IMR-90 (cell line): ENCODE measurements around the gene BRINP1. TPM values are rescaled to one million over a fixed set of nuclear protein-coding genes. Genes with fewer than 3 reads are reported as not detected.

Source experiments
- ATAC-seq: fragments of 200-7000 bp; cut with Tn5 transposase; 2 replicates; pipeline ENCODE4 v1.9.1; 2020; ENCODE audit warnings: low read depth, mild to moderate bottlenecking, moderate library complexity
- BruUV-seq: library from RNA; stranded (reverse); fragments of 400-500 nt; replicated peaks from 2 replicates; lab custom pipeline; 2021; lab: Mats Ljungman, UMichigan
- CTCF ChIA-PET: fragments of 300-600 bp; formaldehyde crosslinking; extraction: SDS; loops from one replicate; lab custom pipeline; 2021; ENCODE audit warnings: antibody characterized with exemption; lab: Yijun Ruan, JAX
- POLR2A ChIA-PET: fragments of 300-600 bp; sonication (Branson Sonifier 250); formaldehyde crosslinking; loops from one replicate; lab custom pipeline; 2022; ENCODE audit warnings: antibody characterized with exemption; ENCODE audit not compliant: unreplicated experiment; lab: Charles Lee
- DNase-seq: peaks from one replicate; pipeline ENCODE4 v3.0.0; 2013
- H2AFZ ChIP-seq: replicated peaks from 2 replicates; pipeline ENCODE3; 2013; ENCODE audit warnings: low read length, mild to moderate bottlenecking; ENCODE audit not compliant: poor library complexity
- H2AK5ac ChIP-seq: 2 replicates; pipeline ENCODE4 v1.6.1; 2013; ENCODE audit warnings: low read depth, low read length, inconsistent platforms
- H2AK9ac ChIP-seq: replicated peaks from 2 replicates; pipeline ENCODE3; 2013; ENCODE audit warnings: mild to moderate bottlenecking, low read depth, low read length, moderate library complexity; ENCODE audit not compliant: poor library complexity
- H2BK120ac ChIP-seq: 2 replicates; pipeline ENCODE4 v1.6.1; 2013; ENCODE audit warnings: low read depth, low read length, inconsistent platforms
- H2BK15ac ChIP-seq: 3 replicates; pipeline ENCODE4 v1.6.1; 2013; ENCODE audit warnings: low read depth, low read length, inconsistent platforms
- H2BK20ac ChIP-seq: 2 replicates; pipeline ENCODE4 v1.6.1; 2013; ENCODE audit warnings: low read depth, mild to moderate bottlenecking, inconsistent platforms, low read length, moderate library complexity
- H2BK5ac ChIP-seq: 2 replicates; pipeline ENCODE4 v1.6.1; 2013; ENCODE audit warnings: mild to moderate bottlenecking, low read depth, low read length, inconsistent platforms; ENCODE audit not compliant: poor library complexity, severe bottlenecking
- H3K14ac ChIP-seq: replicated peaks from 2 replicates; pipeline ENCODE4 v1.6.1; 2013; ENCODE audit warnings: low read depth, low read length, inconsistent platforms
- H3K18ac ChIP-seq: 2 replicates; pipeline ENCODE4 v1.6.1; 2013; ENCODE audit warnings: low read depth, low read length, control low read depth
- H3K23ac ChIP-seq: 2 replicates; pipeline ENCODE4 v1.6.1; 2013; ENCODE audit warnings: low read depth, low read length, inconsistent platforms
- H3K27ac ChIP-seq: 2 replicates; pipeline ENCODE4 v1.5.1; 2013; ENCODE audit warnings: mild to moderate bottlenecking, control low read depth, low read length; ENCODE audit not compliant: insufficient read depth
- H3K27me3 ChIP-seq: 2 replicates; pipeline ENCODE4 v1.6.1; 2013; ENCODE audit warnings: low read length; ENCODE audit not compliant: control insufficient read depth, insufficient read depth
- H3K36me3 ChIP-seq: 2 replicates; pipeline ENCODE4 v1.6.1; 2013; ENCODE audit warnings: low read length, mixed read lengths; ENCODE audit not compliant: control insufficient read depth, insufficient read depth
- H3K4ac ChIP-seq: 2 replicates; pipeline ENCODE4 v1.6.1; 2013; ENCODE audit warnings: low read depth, low read length, inconsistent platforms
- H3K4me1 ChIP-seq: 2 replicates; pipeline ENCODE4 v1.6.1; 2013; ENCODE audit warnings: low read length, mixed read lengths; ENCODE audit not compliant: control insufficient read depth, insufficient read depth
- H3K4me2 ChIP-seq: 2 replicates; pipeline ENCODE4 v1.6.1; 2013; ENCODE audit warnings: low read depth, mild to moderate bottlenecking, control low read depth, low read length, moderate library complexity
- H3K4me3 ChIP-seq: 2 replicates; pipeline ENCODE4 v1.5.1; 2013; ENCODE audit warnings: low read depth, mild to moderate bottlenecking, control low read depth, low read length, moderate library complexity; ENCODE audit not compliant: insufficient read depth
- H3K56ac ChIP-seq: 2 replicates; pipeline ENCODE4 v1.6.1; 2013; ENCODE audit warnings: low read length, inconsistent platforms; ENCODE audit not compliant: insufficient read depth; ENCODE audit errors: extremely low read depth
- H3K79me1 ChIP-seq, 2 experiments: 2 replicates each; pipeline ENCODE4 v1.6.1; 2013; ENCODE audit warnings: low read length in 2 of 2, inconsistent platforms in 1 of 2, low read depth in 1 of 2
- H3K9ac ChIP-seq: 2 replicates; pipeline ENCODE4 v1.6.1; 2013; ENCODE audit warnings: low read depth, low read length, control low read depth
- H3K9me1 ChIP-seq: 2 replicates; pipeline ENCODE4 v1.6.1; 2013; ENCODE audit warnings: low read length, inconsistent platforms; ENCODE audit not compliant: insufficient read depth
- H3K9me3 ChIP-seq: 2 replicates; pipeline ENCODE4 v1.6.1; 2013; ENCODE audit warnings: low read length; ENCODE audit not compliant: control insufficient read depth, insufficient read depth
- H4K20me1 ChIP-seq: 2 replicates; pipeline ENCODE4 v1.6.1; 2013; ENCODE audit warnings: low read length, inconsistent platforms; ENCODE audit not compliant: insufficient read depth
- H4K5ac ChIP-seq: 2 replicates; pipeline ENCODE4 v1.6.1; 2013; ENCODE audit warnings: mild to moderate bottlenecking, low read depth, low read length, control low read depth
- H4K8ac ChIP-seq, 2 experiments: 2 replicates each; pipeline ENCODE4 v1.6.1; 2013; ENCODE audit warnings: low read depth in 2 of 2, low read length in 2 of 2, control low read depth in 1 of 2, inconsistent platforms in 1 of 2
- H4K91ac ChIP-seq: 2 replicates; pipeline ENCODE4 v1.6.1; 2013; ENCODE audit warnings: low read depth, low read length, inconsistent platforms; ENCODE audit not compliant: insufficient read depth
- MAZ ChIP-seq: IDR thresholded peaks from 2 replicates; pipeline ENCODE4 v1.6.1; 2012; ENCODE audit warnings: low read depth, mild to moderate bottlenecking, low read length, improper control_type of control experiment, moderate library complexity, borderline replicate concordance
- NFE2L2 ChIP-seq: fragments of 150-350 bp; IDR thresholded peaks from 2 replicates; pipeline ENCODE4 v1.6.1; 2016; ENCODE audit warnings: low read depth, mild to moderate bottlenecking, low read length
- RCOR1 ChIP-seq: IDR thresholded peaks from 2 replicates; pipeline ENCODE4 v1.6.1; 2012; ENCODE audit warnings: mild to moderate bottlenecking, low read length, improper control_type of control experiment; ENCODE audit not compliant: insufficient replicate concordance
- WGBS, 2 experiments: methylation state at CpG; one replicate each; pipeline versions ENCODE4 v1.1.5 to v1.1.7; 2013; ENCODE audit warnings: missing lambda C conversion rate in 2 of 2; ENCODE audit not compliant: insufficient read length in 1 of 2; ENCODE audit errors: extremely low coverage in 2 of 2; 5-methylcytosine and 5-hydroxymethylcytosine counted together
- dilution Hi-C: fragments of 300-500 bp; cut with HindIII; formaldehyde crosslinking; loops from one replicate; pipeline ENCODE4 v1.14.3; 2018; ENCODE audit warnings: low sequenced_read_pairs; ENCODE audit not compliant: unreplicated experiment
- in situ Hi-C: fragments of 300-500 bp; cut with MboI; formaldehyde crosslinking; loops from 3 replicates; pipeline ENCODE4 v1.14.3; 2019; ENCODE audit warnings: low sequenced_read_pairs, inconsistent platforms, mixed read lengths
- intact Hi-C: fragments of 100-400 bp; cut with micrococcal nuclease; formaldehyde crosslinking; loops from 2 replicates; pipeline ENCODE4 v1.10.0; 2022
- polyA plus RNA-seq, 3 experiments: library from polyadenylated mRNA; depleted of rRNA; stranded (reverse); fragments of >200 nt; gene quantifications; 2 replicates each; pipeline ENCODE4 v1.2.3, GENCODE V29; 2012; ENCODE audit warnings: low replicate concordance in 1 of 3
- total RNA-seq: library from RNA; depleted of rRNA; stranded (reverse); fragments of >200 nt; gene quantifications from 2 replicates; pipeline ENCODE4 v1.2.3, GENCODE V29; 2012

BRINP1 gene
- total and polyA plus RNA-seq, 2 of the 4 experiments (the other 2 are of a cell fraction), result under 0.01 TPM; not detected in 1

- no peak overlapping the region for H3K18ac ChIP-seq
- H3K4me3 ChIP-seq, result no peak overlapping the region
- no peak overlapping the region for H2BK120ac ChIP-seq
- H3K4me2 ChIP-seq, result no peak overlapping the region
- H3K9me1 ChIP-seq, result no peaks in the 10 kb centered on the region
- no peak overlapping the region for H2BK20ac ChIP-seq
- H3K79me1 ChIP-seq, result no peaks in the 10 kb centered on the region
- no peak overlapping the region for H3K56ac ChIP-seq
- no peak overlapping the region for H4K8ac ChIP-seq
- dilution Hi-C loops, result no loop called here
- H3K23ac ChIP-seq, result no peak overlapping the region
- no peak overlapping the region for H4K5ac ChIP-seq
- no CpG with 5 or more reads among the region's 3 CpGs for WGBS, 2 experiments
- no peaks in the 10 kb centered on the region for H3K4me1 ChIP-seq
- in situ Hi-C loops, result no loop called here
- TF ChIP-seq NFE2L2 (no peak), RCOR1 (no peak), MAZ (no peak)
- intact Hi-C loops, result no loop called here
- ChIA-PET CTCF (no interaction called here), POLR2A (no interaction called here)
- no peak overlapping the region for H4K91ac ChIP-seq
- H3K9ac ChIP-seq, result no peak overlapping the region
- H2BK5ac ChIP-seq, result no peak overlapping the region
- no peak overlapping the region for H3K14ac ChIP-seq
- H3K27ac ChIP-seq, result no peak overlapping the region
- H2AK9ac ChIP-seq, result no peak overlapping the region
- H2AFZ ChIP-seq, result no peak overlapping the region
- H3K4ac ChIP-seq, result no peak overlapping the region
- DNase-seq (no peak), ATAC-seq (no peak)
- BruUV-seq, result no TSS peak
- no peaks in the 10 kb centered on the region for H3K27me3 ChIP-seq
- H2BK15ac ChIP-seq, result no peak overlapping the region
- no peaks in the 10 kb centered on the region for H3K36me3 ChIP-seq
- peaks cover 18% of the 10 kb centered on the region for H3K9me3 ChIP-seq
- H4K20me1 ChIP-seq, result no peaks in the 10 kb centered on the region
- H2AK5ac ChIP-seq, result no peak overlapping the region
Measured at GRCh38 chr9:119409552-119409951, 40.3 kb upstream of the BRINP1 start.
